ENCODE results near the gene FITM2.

Gene FITM2, protein sequence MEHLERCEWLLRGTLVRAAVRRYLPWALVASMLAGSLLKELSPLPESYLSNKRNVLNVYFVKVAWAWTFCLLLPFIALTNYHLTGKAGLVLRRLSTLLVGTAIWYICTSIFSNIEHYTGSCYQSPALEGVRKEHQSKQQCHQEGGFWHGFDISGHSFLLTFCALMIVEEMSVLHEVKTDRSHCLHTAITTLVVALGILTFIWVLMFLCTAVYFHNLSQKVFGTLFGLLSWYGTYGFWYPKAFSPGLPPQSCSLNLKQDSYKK

DNA sequence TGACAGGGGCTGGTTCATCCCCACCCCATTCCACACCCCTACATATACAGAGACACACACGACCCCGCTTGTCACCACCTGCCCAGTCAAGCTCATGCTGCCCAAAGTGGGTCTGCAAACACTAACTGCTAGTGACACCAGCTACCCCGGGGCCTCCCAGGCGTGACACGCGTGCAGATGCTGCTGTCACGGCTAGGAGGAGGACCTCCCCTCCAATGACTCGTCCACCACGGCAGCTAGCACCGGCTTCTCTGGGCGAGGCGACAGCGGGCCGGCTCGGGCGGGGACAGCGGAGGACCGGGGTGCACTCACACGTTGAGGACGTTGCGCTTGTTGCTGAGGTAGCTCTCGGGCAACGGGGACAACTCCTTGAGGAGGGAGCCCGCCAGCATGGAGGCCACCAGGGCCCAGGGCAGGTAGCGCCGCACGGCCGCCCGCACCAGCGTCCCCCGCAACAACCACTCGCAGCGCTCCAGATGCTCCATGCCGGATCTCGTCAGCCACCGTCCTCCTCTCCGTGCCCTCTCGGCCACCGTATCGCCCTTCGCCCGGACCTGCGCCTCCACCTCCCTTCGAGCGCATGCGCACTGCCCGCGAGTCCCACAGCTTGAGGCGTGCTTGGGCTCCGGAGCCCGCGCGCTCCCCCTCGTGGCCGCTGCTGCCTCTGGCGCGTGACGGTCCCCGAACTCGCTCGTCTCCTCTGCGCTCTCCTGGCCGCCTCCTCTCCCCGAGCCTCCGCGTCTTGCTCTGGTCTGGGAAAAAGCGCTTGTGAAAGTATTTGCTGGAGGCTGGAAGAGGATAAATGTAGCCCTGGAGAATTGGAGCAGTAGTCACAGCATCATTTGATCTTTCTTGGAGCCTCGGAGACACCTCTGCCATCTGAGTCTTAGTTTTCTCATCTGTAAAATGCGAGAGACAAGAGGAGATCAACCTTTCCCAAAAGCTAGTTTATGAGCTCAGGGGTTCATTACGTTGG is at the start of gene FITM2:
FITM2 (minus strand) TSS at position 539 of the 976 bp plus-strand sequence; CDS start at position 485, 54 bp downstream.
- in situ Hi-C loops (cut with HindIII; ENCODE audit: low pct_ligation_motif_present, low sequenced_read_pairs), result no loop called here
- TF ChIP-seq, protein P1, sequence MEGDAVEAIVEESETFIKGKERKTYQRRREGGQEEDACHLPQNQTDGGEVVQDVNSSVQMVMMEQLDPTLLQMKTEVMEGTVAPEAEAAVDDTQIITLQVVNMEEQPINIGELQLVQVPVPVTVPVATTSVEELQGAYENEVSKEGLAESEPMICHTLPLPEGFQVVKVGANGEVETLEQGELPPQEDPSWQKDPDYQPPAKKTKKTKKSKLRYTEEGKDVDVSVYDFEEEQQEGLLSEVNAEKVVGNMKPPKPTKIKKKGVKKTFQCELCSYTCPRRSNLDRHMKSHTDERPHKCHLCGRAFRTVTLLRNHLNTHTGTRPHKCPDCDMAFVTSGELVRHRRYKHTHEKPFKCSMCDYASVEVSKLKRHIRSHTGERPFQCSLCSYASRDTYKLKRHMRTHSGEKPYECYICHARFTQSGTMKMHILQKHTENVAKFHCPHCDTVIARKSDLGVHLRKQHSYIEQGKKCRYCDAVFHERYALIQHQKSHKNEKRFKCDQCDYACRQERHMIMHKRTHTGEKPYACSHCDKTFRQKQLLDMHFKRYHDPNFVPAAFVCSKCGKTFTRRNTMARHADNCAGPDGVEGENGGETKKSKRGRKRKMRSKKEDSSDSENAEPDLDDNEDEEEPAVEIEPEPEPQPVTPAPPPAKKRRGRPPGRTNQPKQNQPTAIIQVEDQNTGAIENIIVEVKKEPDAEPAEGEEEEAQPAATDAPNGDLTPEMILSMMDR (IDR thresholded peaks at IDR 0.05; ENCODE audit: low read depth, low read length, missing control alignments), result peak; percentile 88
- peak; percentile 94 for DNase-seq
- Histone ChIP-seq H3K27me3 (replicated peaks) (no peaks in the 10 kb centered on the region), H3K36me3 (replicated peaks) (no peaks in the 10 kb centered on the region), H3K4me3 (ENCODE audit: low read depth, low read length) (peak within 1 kb of the TSS; percentile 97), H3K27ac (peak within 1 kb of the TSS; percentile 27)

DNA sequence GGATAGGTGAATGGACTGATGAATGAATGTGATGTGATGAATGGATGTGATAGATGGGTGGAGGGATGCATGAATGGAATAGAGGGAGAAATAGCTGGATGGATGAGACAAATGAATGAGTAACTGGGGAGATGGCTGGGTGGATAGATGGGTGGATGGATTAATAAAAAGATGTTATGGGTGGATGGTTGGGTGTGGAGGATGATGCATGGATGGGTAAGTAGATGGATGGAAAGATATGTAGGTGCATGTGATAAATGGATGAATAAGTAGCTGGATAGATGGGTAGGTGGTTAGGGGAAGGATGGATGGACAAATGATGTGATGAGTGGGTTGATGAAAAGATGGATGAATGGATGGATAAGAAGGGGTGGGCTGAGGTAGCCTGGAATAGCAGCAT is 49.2 kb upstream of the FITM2 start:
- in situ Hi-C loops (cut with HindIII; ENCODE audit: low pct_ligation_motif_present, low sequenced_read_pairs), result no loop called here
- Histone ChIP-seq H3K27ac (no peak overlapping the region), H3K36me3 (replicated peaks) (no peaks in the 10 kb centered on the region), H3K4me3 (ENCODE audit: low read depth, low read length) (no peak overlapping the region), H3K27me3 (replicated peaks) (no peaks in the 10 kb centered on the region)
- DNase-seq, result no peak
- TF ChIP-seq, protein P1 (IDR thresholded peaks at IDR 0.05; ENCODE audit: low read depth, low read length, missing control alignments), result no peak

DNA sequence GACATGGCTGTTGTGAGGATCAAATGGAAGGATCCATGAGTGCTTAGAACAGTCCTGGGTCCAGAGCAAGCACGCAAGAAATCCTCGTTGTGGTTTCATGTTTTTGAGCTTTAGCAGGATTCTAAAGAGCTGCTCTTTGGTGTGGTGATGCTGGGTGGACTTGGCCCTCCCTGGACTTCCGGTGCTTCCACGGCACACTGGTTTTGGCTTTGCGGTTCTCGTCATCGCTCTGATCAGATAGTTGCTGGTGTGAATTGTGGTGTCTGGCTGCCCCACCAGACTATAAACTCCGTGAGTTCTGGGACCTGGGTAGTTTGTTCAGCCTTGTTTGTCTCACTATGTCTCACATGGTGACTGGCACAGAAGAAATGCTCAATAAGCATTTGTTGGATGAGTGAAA is 47.8 kb upstream of the FITM2 start:
- no peak for DNase-seq
- TF ChIP-seq, protein P1 (IDR thresholded peaks at IDR 0.05; ENCODE audit: low read depth, low read length, missing control alignments), result no peak
- Histone ChIP-seq H3K27me3 (replicated peaks) (no peaks in the 10 kb centered on the region), H3K36me3 (replicated peaks) (no peaks in the 10 kb centered on the region), H3K4me3 (ENCODE audit: low read depth, low read length) (no peak overlapping the region), H3K27ac (no peak overlapping the region)
- in situ Hi-C loops (cut with HindIII; ENCODE audit: low pct_ligation_motif_present, low sequenced_read_pairs), result no loop called here

DNA sequence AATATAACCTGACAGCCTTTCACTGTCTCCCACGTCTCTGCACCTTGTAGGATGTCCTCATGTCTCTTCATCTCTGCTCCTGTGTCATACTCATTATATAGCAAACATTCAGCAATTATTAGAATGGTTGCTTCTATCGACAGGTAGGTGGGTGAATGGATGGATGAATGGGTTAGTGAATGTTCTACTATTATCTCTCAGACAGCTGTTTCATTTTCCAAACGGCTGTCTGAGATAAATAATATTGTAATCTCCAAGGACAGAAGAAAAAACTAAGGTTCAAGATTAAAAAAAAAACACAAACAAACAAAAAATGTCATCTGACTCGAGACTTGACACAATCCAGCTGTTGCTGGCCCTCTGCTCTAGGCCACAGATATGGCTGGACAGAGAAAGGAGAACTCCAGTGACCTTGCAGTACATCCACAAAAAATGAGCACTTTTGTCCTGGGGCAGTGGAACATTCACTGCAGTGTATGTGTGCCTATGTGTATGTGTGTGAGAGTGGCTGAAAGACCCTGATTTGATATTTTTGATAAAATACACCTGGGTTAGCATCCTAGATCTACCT is 46.6 kb upstream of the FITM2 start:
- Histone ChIP-seq H3K36me3 (replicated peaks) (no peaks in the 10 kb centered on the region), H3K27me3 (replicated peaks) (no peaks in the 10 kb centered on the region), H3K27ac (no peak overlapping the region), H3K4me3 (ENCODE audit: low read depth, low read length) (no peak overlapping the region)
- TF ChIP-seq, protein P1 (IDR thresholded peaks at IDR 0.05; ENCODE audit: low read depth, low read length, missing control alignments), result no peak
- in situ Hi-C loops (cut with HindIII; ENCODE audit: low pct_ligation_motif_present, low sequenced_read_pairs), result no loop called here
- no peak for DNase-seq

DNA sequence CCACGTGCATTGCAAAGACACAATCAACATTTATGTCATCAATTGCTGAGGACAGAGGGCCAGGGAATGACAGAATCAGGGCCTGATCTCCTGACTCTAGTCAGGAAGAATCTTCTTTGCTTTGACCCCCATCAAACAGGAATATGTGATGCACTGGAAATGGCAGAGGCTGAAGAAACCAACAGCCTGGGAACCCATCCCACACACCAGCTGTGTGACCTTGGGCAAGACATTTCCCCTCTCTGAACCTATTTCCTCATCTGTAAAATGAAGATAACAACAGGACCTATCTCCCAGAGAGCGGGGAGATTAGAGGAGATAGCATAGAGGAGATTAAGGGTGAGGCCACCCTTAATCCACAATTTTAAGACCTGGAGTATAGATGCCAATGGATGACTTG is 46.0 kb upstream of the FITM2 start:
- H3K27me3 ChIP-seq (replicated peaks), result no peaks in the 10 kb centered on the region
- no peak for DNase-seq
- no peaks in the 10 kb centered on the region for H3K36me3 ChIP-seq (replicated peaks)
- TF ChIP-seq, protein P1 (IDR thresholded peaks at IDR 0.05; ENCODE audit: low read depth, low read length, missing control alignments), result no peak
- H3K4me3 ChIP-seq (ENCODE audit: low read depth, low read length), result no peak overlapping the region
- in situ Hi-C loops (cut with HindIII; ENCODE audit: low pct_ligation_motif_present, low sequenced_read_pairs), result no loop called here
- no peak overlapping the region for H3K27ac ChIP-seq
